Stimulated activated CD8-positive, alpha-beta memory T cell treated with anti-CD3 and anti-CD28 coated beads, Interleukin-15, amount 100 ng/mL, for 4 hours (primary cell): ENCODE data around the gene TANC2.

Source experiments
- DNase-seq, 2 donors: peaks; one replicate each; pipeline ENCODE4 v3.0.0-alpha.2; 2020; ENCODE audit warnings: low read depth in 2 of 2

TANC2 gene

DNA sequence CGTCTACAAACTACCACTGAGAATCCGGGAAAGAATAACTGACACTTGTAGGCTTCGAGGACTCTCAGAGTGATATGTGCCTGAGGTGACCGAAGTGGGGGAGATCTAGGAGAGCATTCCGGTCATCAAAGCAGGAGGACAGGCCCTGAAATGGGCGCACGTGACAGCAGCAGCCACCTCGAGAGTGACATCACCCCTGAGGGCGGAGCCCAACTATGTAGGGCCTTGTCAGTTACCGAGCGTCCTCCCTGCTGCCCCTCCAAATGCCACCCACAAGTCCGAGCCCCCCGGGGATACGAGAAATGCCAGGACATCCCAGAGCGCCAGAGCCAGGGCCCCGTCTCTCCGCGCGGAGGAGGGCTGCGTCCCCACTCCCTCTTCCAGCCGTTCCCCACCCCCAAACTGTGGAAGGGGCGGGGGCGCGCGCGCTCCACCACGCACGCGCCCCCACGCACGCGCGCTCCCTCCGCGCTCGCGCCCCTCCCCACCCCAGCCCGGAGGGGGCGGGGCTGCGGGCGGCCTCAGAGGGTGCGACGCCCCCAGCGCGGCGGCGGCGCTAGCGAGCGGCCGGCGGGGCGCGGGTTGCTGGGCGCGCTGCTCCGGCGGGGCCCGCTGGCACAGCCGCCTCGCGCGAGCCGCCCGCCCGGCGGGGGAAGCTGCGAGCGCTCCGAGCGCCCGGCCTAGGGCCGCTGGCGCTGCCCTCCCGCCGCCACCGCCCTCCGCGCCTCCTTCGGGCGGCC, at the start of gene TANC2:
Gene TANC2, plus strand, starts transcription at position 550 of the 740 bp plus-strand sequence. CDS start 43,325 bp downstream, outside the sequence.
- peak; percentile 62 to 67 for DNase-seq

DNA sequence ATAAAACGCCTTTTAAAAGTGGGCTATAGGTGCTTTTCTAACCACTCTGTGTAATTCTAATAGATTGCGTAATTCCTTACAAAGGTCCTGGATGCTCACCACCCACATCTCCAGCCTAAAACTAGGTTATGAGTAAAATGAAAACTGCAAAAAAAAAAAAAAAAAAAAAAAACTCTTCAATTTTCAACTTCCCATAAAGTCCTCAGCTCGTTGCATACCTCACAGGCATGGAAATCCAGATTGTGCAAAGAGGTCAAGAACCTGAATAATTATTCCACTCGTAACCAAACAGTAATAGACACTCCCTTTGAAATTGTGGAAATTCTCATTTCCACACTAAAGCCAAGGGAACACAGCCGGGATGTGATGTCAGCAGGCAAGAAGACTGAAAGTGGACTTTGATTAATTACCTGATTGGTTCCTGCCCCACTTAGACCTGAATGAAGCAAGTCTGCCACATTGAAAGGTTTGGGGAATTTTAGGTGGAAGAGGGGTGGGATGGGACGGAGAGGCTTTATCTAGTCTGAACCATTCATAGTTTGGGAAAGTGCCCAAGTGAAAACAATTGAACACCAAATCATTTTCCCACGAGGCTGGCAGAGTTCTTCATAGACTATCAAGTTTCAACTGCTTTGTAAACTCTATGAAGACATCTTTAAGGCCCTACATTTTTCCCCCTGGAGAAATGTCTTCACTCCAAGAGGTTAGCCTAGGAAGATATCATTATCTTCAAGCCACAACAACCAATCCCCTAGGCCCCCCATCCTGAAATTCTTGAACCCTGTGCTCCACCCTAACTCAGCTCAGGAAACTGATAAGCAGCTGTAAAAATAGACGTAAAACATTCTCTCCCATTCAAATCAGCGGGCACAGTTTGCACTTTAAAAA, 49.1 kb upstream of the TANC2 start:
- no peak for DNase-seq

DNA sequence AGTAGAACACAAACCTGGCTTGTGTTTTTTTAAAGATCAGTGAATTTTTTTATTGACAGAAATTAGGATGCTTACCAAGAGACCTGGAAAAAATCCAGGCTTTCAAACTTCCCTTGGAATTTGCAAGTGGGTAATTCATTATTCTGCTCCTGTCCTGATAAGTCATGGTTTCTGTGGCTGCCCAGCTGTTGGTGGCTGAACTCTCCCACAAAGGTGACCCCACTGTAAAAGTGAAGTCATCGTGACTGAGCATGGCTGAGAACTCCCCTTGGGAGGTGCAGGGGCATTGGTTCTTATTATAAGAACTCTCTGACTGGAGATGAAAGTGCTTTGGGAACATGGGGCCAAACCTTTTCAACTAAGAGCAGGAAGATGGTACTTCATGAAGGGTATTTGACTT, 46.6 kb upstream of the TANC2 start:
- no peak for DNase-seq

DNA sequence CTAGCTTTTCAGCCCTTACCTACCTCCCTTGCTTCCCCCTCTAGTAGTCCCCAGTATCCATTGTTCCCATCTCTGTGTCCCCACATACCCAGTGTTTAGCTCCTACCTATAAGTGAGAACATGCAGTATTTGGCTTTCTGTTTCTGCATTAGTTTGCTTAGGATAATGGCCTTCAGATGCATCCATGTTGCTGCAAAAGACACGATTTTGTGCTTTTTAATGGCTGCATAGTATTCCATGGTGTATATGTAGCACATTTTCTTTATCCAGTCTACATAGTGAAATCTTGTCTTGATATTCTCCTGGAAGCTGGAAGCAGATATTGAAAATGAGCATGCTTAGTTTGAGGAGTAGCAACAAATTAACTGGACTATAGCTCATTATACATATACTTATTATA, 45.7 kb upstream of the TANC2 start:
- no peak for DNase-seq

DNA sequence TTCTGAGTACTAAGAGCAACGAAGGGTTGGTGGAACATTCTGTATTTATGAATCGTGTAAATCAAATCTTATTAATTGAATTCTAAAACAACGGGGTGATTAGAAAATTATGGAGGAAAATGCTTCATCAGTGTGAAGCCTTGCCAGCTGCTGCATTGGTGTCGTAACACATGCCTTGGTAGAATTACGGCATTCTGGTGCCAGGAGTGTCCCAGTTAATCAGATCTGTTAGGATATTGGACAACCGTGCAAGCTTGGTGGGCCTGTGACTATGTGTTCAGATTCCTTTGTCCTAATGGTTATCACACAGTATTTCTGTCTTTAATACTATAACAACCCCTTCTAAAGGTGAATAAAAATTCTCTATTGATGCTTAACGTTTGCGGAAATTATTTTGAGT, 44.2 kb upstream of the TANC2 start:
- DNase-seq: no peak

DNA sequence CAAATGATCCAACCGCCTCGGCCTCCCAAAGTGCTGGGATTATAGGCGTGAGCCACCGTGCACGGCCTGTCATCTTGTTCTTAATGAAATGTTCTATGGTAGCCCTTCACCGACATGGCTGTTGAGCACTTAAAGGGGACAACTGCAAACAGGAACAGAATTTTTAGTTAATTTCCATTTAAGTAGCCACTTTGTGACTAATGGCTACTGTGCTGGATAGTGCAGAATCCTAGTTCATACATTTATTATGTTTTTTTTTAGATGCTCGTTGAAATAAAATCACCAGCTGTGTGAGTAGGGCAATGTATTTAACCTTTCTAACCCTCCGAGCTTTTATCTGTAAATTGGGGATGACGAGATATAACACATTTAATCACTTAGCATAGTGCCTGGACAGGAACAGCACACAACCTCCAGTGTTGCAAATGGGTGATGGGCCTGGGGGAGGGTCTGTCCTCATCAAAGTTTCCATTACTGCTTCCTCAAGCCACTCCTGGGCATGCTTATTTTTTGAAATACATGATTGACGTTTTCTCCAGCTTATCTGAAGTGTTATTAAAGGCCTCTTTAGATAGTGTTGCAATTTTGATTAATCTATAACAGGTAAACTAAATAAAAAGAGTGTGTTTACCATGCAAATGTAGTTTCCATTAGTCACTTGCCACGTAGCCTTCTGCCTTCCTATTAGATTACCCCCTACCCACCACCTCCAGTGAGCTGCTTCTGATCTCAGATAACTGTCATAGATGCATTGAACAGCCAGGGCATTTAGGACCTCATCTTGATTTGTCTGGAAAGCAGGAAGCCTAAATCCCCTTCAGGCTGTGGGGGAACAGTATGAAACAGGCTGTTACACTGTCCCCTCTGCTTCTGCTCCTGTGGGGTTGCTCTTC, 42.5 kb upstream of the TANC2 start:
- DNase-seq: no peak

DNA sequence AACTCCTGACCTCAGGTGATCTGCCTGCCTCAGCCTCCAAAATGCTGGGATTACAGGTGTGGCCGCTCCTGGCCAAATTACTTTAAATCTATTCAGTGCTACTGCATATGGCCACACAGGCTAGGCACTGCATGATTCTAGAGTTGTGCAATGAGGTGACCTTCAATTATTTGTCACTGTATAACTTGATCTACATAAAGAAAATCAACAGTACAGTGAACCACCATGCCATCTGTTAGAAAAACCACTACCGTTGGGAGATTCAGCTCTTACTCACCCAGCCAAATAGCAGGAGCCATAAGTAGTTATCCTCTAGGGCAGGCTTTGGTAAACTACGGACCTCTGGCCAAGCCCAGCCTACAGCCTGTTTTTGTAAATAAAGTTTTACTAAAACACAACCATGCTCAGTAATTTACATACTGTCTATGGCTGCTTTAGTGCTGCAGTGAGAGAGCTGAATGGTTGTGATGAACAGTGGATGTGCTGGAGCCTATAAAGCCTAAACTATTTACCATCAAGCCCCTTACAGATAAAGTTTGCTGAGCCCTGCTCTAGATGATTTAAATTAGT, 40.7 kb upstream of the TANC2 start:
- no peak for DNase-seq

DNA sequence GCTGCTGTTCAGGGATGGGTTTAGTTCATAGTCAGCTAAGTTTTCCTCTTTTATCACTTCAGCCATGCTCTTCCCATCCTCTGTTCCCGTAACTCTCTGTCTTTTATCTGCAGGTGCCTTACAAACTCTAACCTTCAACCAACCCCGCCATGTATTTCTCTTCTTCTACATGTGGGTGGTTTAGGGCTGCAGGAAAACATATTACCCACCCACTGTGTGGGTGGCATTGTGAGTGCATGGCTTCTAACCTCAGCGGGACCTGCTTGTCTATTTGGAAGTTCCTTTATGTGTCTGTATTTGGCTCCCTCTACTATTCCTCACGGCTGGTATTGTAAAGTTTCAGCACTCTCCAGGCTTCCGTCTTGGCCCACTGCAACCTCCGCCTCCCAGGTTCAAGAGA, 39.0 kb upstream of the TANC2 start:
- no peak for DNase-seq

DNA sequence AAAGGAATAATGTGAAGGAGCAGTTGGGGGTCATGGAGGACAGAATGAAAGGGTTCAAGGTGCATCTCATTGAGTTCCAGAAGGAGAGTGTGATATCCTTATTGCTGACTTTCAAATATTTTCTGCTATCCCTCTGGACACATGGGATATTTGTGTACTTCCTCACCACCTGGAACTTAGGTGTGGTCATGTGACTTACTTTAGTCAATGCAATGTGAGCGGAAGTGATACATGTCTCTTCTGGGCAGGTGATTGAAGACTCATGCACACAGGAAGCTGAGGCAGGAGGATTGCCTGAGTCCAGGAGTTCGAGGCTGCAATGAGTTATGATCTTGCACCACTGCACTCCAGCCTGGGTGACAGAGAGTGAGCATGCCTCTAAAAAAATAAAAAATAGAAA, 36.7 kb upstream of the TANC2 start:
- DNase-seq: no peak

DNA sequence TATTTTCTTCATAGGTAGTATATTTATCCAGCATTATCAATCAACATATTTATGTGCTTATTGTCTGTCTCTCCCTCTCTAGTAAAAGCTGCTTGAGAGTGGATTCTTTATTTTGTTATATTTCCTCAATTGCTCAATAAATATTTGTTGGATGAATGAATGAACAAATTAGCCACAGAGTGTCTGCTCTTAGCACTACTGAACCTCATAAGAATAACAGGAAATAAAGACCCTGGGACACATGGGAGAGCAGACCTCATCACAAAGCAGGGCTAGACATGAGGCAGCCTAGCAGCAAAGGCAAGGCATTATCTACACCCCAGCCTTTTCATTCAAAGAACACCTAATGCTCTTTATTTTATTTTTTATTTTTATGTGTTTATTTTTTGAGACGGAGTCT, 34.9 kb upstream of the TANC2 start:
- DNase-seq: no peak

DNA sequence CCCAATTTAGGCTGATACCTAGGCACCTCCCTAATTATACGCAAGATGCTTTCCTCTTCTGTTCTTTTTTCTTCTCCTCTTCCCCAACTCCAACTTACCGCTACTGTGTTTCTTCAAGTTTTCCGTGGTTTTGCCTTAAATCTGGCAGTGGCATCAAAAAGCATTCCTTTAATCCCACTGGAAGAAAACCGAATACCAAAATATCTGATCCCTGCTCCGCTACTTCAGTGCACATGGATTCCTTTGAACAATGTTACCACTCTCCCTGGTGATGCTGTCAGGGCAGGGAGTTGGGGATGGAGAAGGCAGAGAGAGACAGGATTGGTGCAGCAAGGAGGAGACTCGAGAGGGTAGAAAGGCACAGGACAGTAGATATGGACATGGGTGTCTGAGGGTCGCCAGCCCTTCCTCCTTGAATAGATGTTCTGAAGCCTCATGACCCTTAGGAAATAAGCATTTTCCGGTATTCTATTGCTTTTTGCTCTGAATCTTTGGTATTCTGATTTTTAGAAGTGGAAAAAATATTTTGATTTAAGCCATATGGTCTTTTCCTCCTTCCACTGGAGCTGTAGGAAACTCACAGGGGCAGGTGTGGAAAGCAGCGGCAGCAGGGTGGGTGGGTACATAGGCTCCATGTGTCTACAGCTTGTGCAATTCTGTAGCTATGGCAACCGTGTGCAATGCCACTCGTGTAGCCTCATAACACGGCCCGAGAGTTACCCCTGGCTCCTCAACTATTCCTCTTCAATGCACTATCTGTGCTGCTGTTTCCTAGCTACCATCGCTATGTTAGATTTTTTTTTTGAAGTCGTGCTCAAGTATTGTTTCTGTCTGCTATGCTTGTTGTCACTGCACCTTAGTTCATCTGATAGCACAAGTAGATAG, 32.3 kb upstream of the TANC2 start:
- DNase-seq: no peak

DNA sequence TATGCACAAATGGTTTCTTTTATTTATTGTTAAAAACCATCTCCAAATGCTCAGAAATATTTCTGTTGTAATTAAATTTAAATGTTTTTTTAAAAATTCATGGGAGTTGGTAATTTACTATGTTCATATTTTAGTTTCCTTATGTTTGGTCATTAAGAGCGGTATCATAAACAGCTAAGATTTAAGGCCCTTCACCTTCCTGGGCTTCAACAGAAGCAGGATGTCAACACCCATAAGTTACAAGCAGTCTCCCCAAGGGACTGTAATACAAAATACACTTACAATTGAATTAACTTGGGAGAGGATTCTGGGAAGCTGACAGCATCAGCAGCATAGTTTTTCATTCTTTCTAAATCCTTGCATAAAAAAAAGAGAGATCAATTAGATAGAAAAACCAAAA, 30.9 kb upstream of the TANC2 start:
- no peak for DNase-seq

DNA sequence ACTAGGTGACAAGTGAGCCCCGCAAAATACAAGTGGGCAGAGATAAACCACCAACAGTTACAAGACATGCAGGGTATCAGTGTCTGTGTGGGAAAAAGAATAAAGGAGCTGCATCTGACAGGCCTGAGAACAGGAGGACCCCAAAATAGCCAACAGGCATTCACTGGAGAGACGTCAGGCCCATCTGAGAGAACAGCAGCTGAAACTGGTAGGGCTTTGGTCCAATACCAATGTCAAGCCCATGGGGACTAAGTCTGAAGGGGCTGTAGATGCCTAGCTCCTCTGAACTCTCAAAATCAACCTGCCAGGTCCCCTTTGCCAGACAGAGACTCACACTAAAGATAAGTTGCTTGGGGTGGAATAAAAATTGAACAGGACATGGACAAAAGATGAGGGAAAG, 30.5 kb upstream of the TANC2 start:
- no peak for DNase-seq

DNA sequence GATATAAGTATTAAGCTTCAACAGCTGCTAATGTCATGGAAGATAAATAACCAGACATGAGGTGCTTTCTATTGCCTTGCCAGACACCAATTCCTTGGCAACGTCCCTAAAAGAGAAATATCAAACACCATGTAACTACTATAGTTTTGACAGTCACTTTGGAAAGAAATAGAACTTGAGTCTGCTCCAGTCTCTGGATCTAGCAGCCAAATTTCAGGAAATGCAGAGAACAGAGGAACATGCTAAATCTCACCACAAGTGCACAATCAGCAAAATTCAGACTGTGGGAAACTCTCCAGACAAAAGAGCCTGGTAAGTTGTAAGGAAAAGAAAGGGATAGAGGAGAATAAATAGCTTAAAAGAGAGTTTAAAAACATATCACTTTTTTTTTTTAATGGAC, 28.4 kb upstream of the TANC2 start:
- DNase-seq: no peak

DNA sequence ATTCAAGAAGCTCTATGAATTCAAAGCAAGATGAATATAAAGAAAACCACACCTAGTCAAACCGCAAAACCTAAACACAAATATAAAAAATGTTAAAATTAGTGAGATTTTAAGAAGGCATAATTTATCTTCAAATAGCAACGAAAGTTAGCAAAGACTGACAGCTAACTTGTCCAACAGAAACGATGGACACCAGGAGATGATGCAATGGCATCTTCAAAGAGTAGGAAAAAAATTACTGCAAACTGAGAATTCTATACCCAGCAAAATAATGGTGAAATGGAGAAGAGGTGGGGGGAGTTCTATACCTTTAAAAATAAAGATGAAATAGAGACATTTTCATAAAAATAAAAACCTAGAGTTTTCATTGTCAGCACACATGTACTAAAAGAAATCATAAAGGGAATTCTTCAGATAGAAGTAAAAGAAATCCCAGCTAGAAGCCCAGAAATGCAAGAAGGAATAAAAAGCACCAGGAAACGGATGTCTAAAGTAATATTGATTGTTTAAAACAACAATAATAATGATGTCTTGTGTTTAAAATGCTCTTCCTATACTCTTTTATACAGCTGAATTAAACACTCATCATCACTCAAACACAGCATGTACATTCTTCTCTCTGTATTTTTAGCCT, 24.6 kb upstream of the TANC2 start:
- no peak for DNase-seq

DNA sequence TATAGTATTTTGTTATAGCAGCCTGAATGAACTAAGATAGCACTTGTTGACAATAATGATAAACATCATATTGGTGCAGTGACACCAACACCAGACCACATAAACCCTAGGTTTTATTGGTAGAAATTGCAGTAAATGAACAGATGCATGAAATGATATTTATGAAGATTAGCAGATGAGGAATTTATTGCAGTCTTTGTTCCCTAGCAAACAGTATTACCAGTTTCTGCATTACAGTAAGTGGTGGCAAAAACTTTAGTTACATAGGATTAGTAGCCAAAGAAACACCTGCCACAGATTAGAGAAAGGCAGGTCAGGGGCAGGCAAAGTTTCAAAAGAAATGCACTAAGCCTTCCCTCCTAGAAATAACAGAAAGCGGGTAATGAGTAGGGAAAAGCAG, 17.7 kb upstream of the TANC2 start:
- DNase-seq: no peak

DNA sequence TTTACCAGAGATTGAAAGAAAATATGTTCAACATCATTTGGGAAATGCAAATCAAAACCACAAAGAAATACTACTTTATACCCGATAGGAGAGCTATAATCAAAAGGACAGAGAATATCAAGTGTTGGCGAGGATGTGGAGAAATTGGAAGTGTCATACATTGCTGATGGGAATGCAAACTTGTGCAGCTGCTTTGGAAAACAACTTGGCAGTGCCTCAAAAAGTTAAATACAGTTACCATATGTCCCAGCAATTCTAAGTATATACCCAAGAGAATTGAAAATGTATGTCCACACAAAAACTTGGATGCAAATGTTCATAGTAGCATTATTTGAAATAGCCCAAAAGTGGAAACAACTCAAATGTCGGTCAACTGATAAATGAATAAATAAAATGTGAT, 17.0 kb upstream of the TANC2 start:
- no peak for DNase-seq

DNA sequence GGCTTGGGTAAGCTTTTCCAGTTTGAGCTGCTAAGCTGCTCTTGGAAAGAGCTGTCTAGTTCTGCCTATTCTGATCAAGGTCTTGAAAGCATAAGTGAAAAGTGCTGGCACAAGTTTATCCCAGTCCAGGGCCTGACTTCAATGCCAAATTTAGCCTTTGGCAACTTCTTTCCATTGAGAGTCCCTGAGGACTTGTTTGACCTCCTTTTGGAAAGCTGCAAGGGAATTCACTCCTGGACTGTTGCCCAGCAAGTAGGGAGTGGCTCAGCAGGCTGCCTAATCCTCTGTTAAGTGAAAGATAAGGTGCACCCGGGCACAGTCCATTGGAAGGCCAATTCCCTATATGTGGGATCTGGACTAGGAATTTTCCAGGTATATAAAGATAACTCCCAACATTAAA, 16.0 kb upstream of the TANC2 start:
- no peak for DNase-seq

DNA sequence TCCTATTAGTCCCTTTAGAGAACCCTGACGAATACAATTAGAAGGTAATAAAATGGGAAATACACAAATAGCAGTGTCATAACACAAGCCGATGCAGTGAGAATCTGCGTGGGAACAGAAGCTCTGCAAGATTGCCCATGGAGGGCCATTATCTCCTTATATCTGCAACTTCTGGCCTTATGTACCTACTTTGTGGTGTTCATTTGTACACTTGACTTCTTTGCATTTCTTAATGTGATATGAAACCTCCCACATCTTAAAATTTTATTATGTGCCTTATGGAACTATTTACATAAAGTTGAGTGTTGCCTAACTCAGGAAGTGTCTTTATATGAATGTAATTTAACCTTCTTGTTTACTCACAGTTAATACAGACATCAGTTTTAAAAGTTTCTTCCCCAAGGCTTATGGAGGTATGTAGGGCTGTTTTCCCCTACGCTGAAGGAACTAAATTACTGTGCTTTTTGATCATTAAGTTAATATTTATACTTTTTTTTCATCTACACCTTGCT, 10.1 kb upstream of the TANC2 start:
- no peak for DNase-seq

DNA sequence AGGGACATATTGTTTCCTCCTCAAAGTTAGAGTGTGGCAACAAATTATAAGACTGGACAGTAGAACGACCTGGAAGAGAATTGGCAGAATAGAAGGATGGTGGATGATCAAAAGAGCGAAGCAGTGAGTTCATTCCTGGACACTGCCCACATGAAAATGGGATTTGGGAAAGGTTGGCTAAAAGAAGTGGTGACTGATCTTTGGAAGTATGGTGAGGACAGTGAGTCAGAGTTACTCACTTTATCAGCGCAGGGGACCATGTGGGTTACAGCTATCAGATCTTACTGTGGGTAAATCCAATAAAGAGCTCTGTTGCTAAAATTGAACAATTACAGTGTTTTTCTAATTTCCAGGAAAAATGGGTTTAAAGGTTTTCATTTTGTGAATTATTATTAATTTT, 2.7 kb upstream of the TANC2 start:
- DNase-seq: no peak
